Neuronal stem cell (in vitro differentiated cells): ENCODE measurements around the gene STEEP1. TPM values are rescaled to one million over a fixed set of nuclear protein-coding genes. Genes with fewer than 3 reads are reported as not detected.

Experiments
- DNase-seq: peaks from one replicate; pipeline ENCODE4 v3.0.0-alpha.2; 2013; ENCODE audit warnings: low spot score
- H2AFZ ChIP-seq: one replicate; pipeline ENCODE4 v1.6.1; 2013; ENCODE audit warnings: mild to moderate bottlenecking, low read length, inconsistent platforms
- H2AK5ac ChIP-seq: 2 replicates; pipeline ENCODE4 v1.6.1; 2013; ENCODE audit warnings: low read depth, mild to moderate bottlenecking, inconsistent platforms, low read length, moderate library complexity, mixed read lengths
- H2BK120ac ChIP-seq: 2 replicates; pipeline ENCODE4 v1.6.1; 2013; ENCODE audit warnings: low read depth, mild to moderate bottlenecking, inconsistent platforms, low read length, moderate library complexity, mixed read lengths
- H2BK12ac ChIP-seq: one replicate; pipeline ENCODE4 v1.6.1; 2013; ENCODE audit warnings: low read length, inconsistent platforms
- H2BK15ac ChIP-seq: 2 replicates; pipeline ENCODE4 v1.6.1; 2013; ENCODE audit warnings: mild to moderate bottlenecking, low read length, inconsistent platforms, mixed read lengths
- H2BK5ac ChIP-seq: one replicate; pipeline ENCODE4 v1.6.1; 2013; ENCODE audit warnings: inconsistent platforms, mild to moderate bottlenecking, low read length, moderate library complexity
- H3K14ac ChIP-seq: one replicate; pipeline ENCODE4 v1.6.1; 2013; ENCODE audit warnings: low read length, inconsistent platforms
- H3K18ac ChIP-seq: 2 replicates; pipeline ENCODE4 v1.6.1; 2013; ENCODE audit warnings: low read length, inconsistent platforms
- H3K23ac ChIP-seq: 2 replicates; pipeline ENCODE4 v1.6.1; 2013; ENCODE audit warnings: low read depth, mild to moderate bottlenecking, mixed read lengths, low read length, inconsistent platforms; ENCODE audit not compliant: poor library complexity
- H3K27ac ChIP-seq: replicated peaks from 3 replicates; pipeline ENCODE4 v1.5.1; 2013; ENCODE audit warnings: low read length, inconsistent platforms
- H3K27me3 ChIP-seq, 3 experiments: 2 replicates each; pipeline ENCODE4 v1.6.1; 2013; ENCODE audit warnings: low read length in 3 of 3, mild to moderate bottlenecking in 2 of 3, inconsistent platforms in 1 of 3, low read depth in 1 of 3, mixed read lengths in 1 of 3, moderate library complexity in 1 of 3; ENCODE audit not compliant: control insufficient read depth in 3 of 3, insufficient read depth in 3 of 3
- H3K36me3 ChIP-seq, 2 donors: replicated peaks in 1 of 2; 2 replicates each; pipeline ENCODE4 v1.6.1; 2013; ENCODE audit warnings: low read length in 2 of 2; ENCODE audit not compliant: control insufficient read depth in 2 of 2, insufficient read depth in 2 of 2
- H3K4ac ChIP-seq: 2 replicates; pipeline ENCODE4 v1.6.1; 2013; ENCODE audit warnings: inconsistent platforms, mild to moderate bottlenecking, low read length, moderate library complexity
- H3K4me1 ChIP-seq, 2 donors: 1 replicate in 1 of 2; 2 replicates in 1 of 2; pipeline ENCODE4 v1.6.1; 2013; ENCODE audit warnings: low read length in 2 of 2, low read depth in 1 of 2; ENCODE audit not compliant: control insufficient read depth in 2 of 2, insufficient read depth in 1 of 2
- H3K4me2 ChIP-seq: one replicate; pipeline ENCODE4 v1.6.1; 2013; ENCODE audit warnings: mild to moderate bottlenecking, low read length, inconsistent platforms; ENCODE audit not compliant: insufficient read depth, poor library complexity, severe bottlenecking
- H3K4me3 ChIP-seq, 2 donors: 2 replicates each; pipeline ENCODE4 v1.5.1; 2013; ENCODE audit warnings: low read length in 2 of 2, mild to moderate bottlenecking in 2 of 2, inconsistent platforms in 1 of 2, moderate library complexity in 1 of 2
- H3K79me1 ChIP-seq: one replicate; pipeline ENCODE4 v1.6.1; 2013; ENCODE audit warnings: low read depth, mild to moderate bottlenecking, inconsistent platforms, low read length, moderate library complexity
- H3K9ac ChIP-seq: one replicate; pipeline ENCODE4 v1.6.1; 2013; ENCODE audit warnings: mild to moderate bottlenecking, low read depth, low read length, inconsistent platforms; ENCODE audit not compliant: poor library complexity
- H3K9me3 ChIP-seq, 2 donors: replicated peaks in 1 of 2; 2 replicates each; pipeline versions ENCODE3 to v1.6.1; 2013; ENCODE audit warnings: low read length in 2 of 2, mild to moderate bottlenecking in 2 of 2, inconsistent platforms in 1 of 2, low read depth in 1 of 2, mixed read lengths in 1 of 2, moderate library complexity in 1 of 2; ENCODE audit not compliant: control insufficient read depth in 2 of 2, insufficient read depth in 1 of 2
- H4K8ac ChIP-seq: one replicate; pipeline ENCODE4 v1.6.1; 2013; ENCODE audit warnings: low read depth, mild to moderate bottlenecking, inconsistent platforms, low read length, moderate library complexity
- H4K91ac ChIP-seq: one replicate; pipeline ENCODE4 v1.6.1; 2013; ENCODE audit warnings: low read length, low read depth, mild to moderate bottlenecking, inconsistent platforms; ENCODE audit not compliant: poor library complexity
- WGBS, 2 donors: extraction: QIAGEN DNeasy Blood & Tissue Kit; methylation state at CpG; one replicate each; pipeline ENCODE4 v1.1.7; 2013; ENCODE audit warnings: missing lambda C conversion rate in 2 of 2, mixed read lengths in 1 of 2; ENCODE audit not compliant: insufficient read length in 2 of 2, insufficient replicate concordance in 1 of 2; ENCODE audit errors: extremely low coverage in 2 of 2; 5-methylcytosine and 5-hydroxymethylcytosine counted together
- polyA plus RNA-seq, 2 experiments: library from polyadenylated mRNA; stranded (reverse); fragments of 200-250 nt; gene quantifications; one replicate each; pipeline ENCODE4 v1.2.3, GENCODE V29; 2013

The STEEP1 gene
- polyA plus RNA-seq (2013, experiment 1 of 2): 17.5 TPM
- 17.4 TPM for polyA plus RNA-seq (2013, experiment 2 of 2)

DNA sequence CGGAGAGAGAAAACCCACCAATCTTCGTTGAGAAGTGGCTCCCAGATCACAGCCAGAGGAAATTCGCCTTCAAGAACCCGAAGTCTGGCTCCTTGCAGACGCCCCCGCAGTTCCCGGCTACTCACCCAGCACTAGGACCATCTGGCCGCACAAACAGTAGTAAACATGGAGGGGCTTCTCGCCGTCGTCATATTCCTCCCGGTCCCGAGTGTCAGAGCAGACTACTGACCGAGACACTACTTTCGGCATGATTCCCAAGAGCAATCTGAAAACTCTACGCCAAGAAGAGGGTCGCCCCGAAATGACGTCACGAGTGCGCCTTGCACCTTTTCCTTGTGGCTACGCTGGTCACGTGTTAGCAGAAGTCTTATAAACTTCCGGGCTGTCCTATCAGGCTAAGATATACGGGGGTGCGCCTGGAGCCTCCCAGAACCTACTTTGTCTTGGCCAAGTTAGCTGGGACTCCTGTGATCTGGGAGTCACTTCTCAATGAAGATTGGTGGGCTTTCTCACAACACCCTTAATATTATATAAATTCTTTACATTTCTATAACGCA is at the start of gene STEEP1:
STEEP1 (minus strand) TSS at position 303 of the 557 bp plus-strand sequence; CDS start at position 249, 54 bp downstream.
- WGBS, 2 donors: no CpG with 5 or more reads among the region's 27 CpGs
- H2AK5ac ChIP-seq: no peak within 1 kb of the TSS
- no peak within 1 kb of the TSS for H3K14ac ChIP-seq
- DNase-seq: peak; percentile 75
- H2BK5ac ChIP-seq: no peak within 1 kb of the TSS
- H3K36me3 ChIP-seq: peaks cover 0 to 7% of the 10 kb centered on the region in 2 donors
- no peak within 1 kb of the TSS for H3K4ac ChIP-seq
- no peak within 1 kb of the TSS for H3K18ac ChIP-seq
- no peaks in the 10 kb centered on the region for H3K27me3 ChIP-seq
- no peak within 1 kb of the TSS for H2BK120ac ChIP-seq
- H2BK15ac ChIP-seq: no peak within 1 kb of the TSS
- H2AFZ ChIP-seq: peak within 1 kb of the TSS; percentile 83
- no peaks in the 10 kb centered on the region for H3K9me3 ChIP-seq
- no peak within 1 kb of the TSS for H3K23ac ChIP-seq
- H3K27ac ChIP-seq: no peak within 1 kb of the TSS
- H3K4me3 ChIP-seq: peak within 1 kb of the TSS; percentile 61 to 90
- no peaks in the 10 kb centered on the region for H3K79me1 ChIP-seq
- peak within 1 kb of the TSS; percentile 81 for H3K9ac ChIP-seq
- H4K8ac ChIP-seq: no peak within 1 kb of the TSS
- H3K4me1 ChIP-seq: peaks cover 0 to 2% of the 10 kb centered on the region in 2 donors
- no peak within 1 kb of the TSS for H2BK12ac ChIP-seq
- no peak within 1 kb of the TSS for H4K91ac ChIP-seq
- H3K4me2 ChIP-seq: peak within 1 kb of the TSS; percentile 49

DNA sequence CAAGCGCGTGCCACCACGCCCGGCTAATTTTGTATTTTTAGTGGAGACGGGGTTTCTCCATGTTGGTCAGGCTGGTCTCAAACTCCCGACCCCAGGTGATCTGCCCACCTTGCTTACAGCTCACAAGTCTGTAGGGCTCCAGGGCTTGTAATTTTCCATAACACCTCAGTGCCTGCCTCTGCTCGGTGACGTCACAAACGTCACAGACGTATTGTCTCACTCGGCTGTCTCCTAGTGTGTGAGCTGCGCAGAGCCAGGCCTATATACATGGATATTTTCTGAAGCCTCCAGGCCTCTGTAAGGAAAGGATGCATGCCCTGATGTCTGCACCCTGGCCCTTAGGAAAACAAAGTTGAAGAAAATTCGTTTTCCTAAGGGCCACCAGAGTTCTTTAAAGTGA is 49.6 kb upstream of the STEEP1 start:
- Histone ChIP-seq H3K27me3 (no peaks in the 10 kb centered on the region), H3K9me3 (no peaks in the 10 kb centered on the region), H3K4me2 (no peak overlapping the region), H4K8ac (no peak overlapping the region), H3K36me3 (no peaks in the 10 kb centered on the region), H2BK120ac (no peak overlapping the region), H2BK15ac (no peak overlapping the region), H2BK5ac (no peak overlapping the region), H3K79me1 (no peaks in the 10 kb centered on the region), H3K4me3 (no peak overlapping the region), H2AFZ (no peak overlapping the region), H3K9ac (no peak overlapping the region), H4K91ac (no peak overlapping the region), H3K4ac (no peak overlapping the region), H3K27ac (no peak overlapping the region), H3K4me1 (no peaks in the 10 kb centered on the region), H3K18ac (no peak overlapping the region), H2AK5ac (no peak overlapping the region), H2BK12ac (no peak overlapping the region), H3K23ac (no peak overlapping the region), H3K14ac (no peak overlapping the region)
- no CpG with 5 or more reads among the region's 13 CpGs for WGBS, 2 donors
- DNase-seq: no peak

DNA sequence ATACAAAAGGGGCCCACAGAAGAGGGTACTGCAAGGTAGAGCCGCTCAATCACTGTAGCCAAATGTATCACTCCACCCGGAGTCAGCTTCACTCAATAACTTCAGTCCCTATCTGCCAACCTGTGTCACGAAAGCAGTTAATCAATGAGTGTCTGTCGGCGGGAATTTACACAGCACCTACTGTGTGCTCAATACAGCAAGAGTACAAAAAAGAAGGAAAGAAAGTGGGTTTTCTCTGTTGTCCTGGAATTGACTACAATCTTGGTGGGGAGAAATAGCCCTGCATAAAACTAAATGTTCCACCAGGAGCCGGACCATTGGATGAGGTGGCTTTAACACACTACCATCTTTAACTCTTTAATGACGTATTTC is 41.8 kb upstream of the STEEP1 start:
- Histone ChIP-seq H3K27me3 (no peaks in the 10 kb centered on the region), H2BK5ac (no peak overlapping the region), H3K14ac (no peak overlapping the region), H2BK15ac (no peak overlapping the region), H3K4me1 (no peaks in the 10 kb centered on the region), H3K4ac (no peak overlapping the region), H3K36me3 (peaks cover 2 to 8% of the 10 kb centered on the region in 2 donors), H2BK12ac (no peak overlapping the region), H3K4me3 (no peak overlapping the region), H3K23ac (no peak overlapping the region), H3K9ac (no peak overlapping the region), H2AFZ (peak overlapping the region; percentile 91), H4K91ac (no peak overlapping the region), H3K79me1 (peaks cover 3% of the 10 kb centered on the region), H3K9me3 (no peaks in the 10 kb centered on the region), H2AK5ac (no peak overlapping the region), H4K8ac (no peak overlapping the region), H2BK120ac (no peak overlapping the region), H3K4me2 (no peak overlapping the region), H3K27ac (no peak overlapping the region), H3K18ac (no peak overlapping the region)
- no peak for DNase-seq
- no CpG with 5 or more reads among the region's 7 CpGs for WGBS, 2 donors

DNA sequence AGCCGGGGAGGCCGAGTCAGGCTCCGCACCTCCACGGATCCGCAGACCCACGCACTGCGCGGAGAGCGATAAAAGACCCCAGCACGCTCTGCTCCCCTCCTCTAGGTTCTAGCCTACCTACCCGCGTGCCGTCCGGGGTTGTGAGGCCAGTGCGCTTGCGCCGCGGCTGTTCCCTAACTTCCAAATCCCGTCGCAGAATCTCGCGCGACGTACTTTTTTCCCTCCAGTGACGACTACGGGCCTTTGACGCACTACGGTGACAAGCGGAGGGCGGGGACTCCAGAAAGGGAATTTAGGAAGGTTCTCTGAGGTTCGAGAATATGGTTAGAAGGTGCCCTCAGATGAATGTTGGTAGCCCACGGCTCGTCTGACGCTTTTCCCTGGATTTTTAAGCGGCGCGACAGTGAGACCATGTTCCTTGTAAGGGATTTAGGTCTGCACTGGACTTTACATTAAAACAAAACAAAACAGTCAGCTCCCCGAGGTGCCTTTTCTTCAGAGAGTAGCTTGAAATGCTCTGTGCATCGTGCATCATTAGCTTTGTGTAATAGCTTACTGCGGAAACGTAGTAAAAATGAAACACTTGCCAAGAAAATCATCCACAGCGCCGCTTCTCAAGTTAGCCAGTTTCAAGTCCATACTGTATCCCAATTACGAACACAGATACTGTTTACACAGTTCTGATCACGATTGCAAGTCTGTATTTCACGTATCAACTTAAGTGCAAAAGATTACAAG is 41.2 kb upstream of the STEEP1 start, which contains the start of gene NKRF:
NKRF (minus strand) TSS at position 145 of the 738 bp plus-strand sequence.
- Histone ChIP-seq H3K9me3 (no peaks in the 10 kb centered on the region), H4K91ac (no peak within 1 kb of the TSS), H3K4me3 (peak within 1 kb of the TSS; percentile 94 to 100), H2BK5ac (no peak within 1 kb of the TSS), H2AFZ (peak within 1 kb of the TSS; percentile 91), H2BK15ac (no peak within 1 kb of the TSS), H2BK12ac (no peak within 1 kb of the TSS), H3K27ac (no peak within 1 kb of the TSS), H2BK120ac (no peak within 1 kb of the TSS), H3K23ac (no peak within 1 kb of the TSS), H3K4me1 (no peaks in the 10 kb centered on the region), H3K9ac (peak within 1 kb of the TSS; percentile 97), H3K36me3 (peaks cover 2 to 8% of the 10 kb centered on the region in 2 donors), H3K27me3 (no peaks in the 10 kb centered on the region), H3K4ac (no peak within 1 kb of the TSS), H3K14ac (peak within 1 kb of the TSS; percentile 56), H4K8ac (no peak within 1 kb of the TSS), H3K18ac (peak within 1 kb of the TSS; percentile 97), H3K79me1 (peaks cover 3% of the 10 kb centered on the region), H3K4me2 (peak within 1 kb of the TSS; percentile 57), H2AK5ac (no peak within 1 kb of the TSS)
- DNase-seq: peak; percentile 75
- no CpG with 5 or more reads among the region's 46 CpGs for WGBS, 2 donors
